Calu3 (cell line): ENCODE measurements around the gene FAM114A1. TPM values are rescaled to one million over a fixed set of nuclear protein-coding genes. Genes with fewer than 3 reads are reported as not detected.
"Not testable (repeated sequence)": the region's sequence is repeated elsewhere in the genome, so short reads cannot be mapped to it uniquely, and the experiment has no call there.

Source experiments
- BruUV-seq: library from RNA; stranded (reverse); fragments of 400-500 nt; replicated peaks from 2 replicates; lab custom pipeline; 2021; lab: Mats Ljungman, UMichigan
- CTCF ChIA-PET: fragments of 300-600 bp; sonication (Branson Sonifier 250); formaldehyde crosslinking; loops from one replicate; lab custom pipeline; 2022; ENCODE audit warnings: antibody characterized with exemption; lab: Charles Lee
- DNase-seq: peaks from one replicate; pipeline ENCODE4 v3.0.0; 2022
- H3K27ac Mint-ChIP-seq: one replicate; pipeline ENCODE4 v1.8.0; 2022; ENCODE audit warnings: mixed read lengths; ENCODE audit not compliant: unreplicated experiment
- H3K27me3 Mint-ChIP-seq: one replicate; pipeline ENCODE4 v1.8.0; 2022; ENCODE audit warnings: mixed read lengths; ENCODE audit not compliant: unreplicated experiment
- H3K36me3 Mint-ChIP-seq: one replicate; pipeline ENCODE4 v1.8.0; 2022; ENCODE audit warnings: mild to moderate bottlenecking, moderate library complexity, mixed read lengths; ENCODE audit not compliant: insufficient read depth, unreplicated experiment
- H3K4me1 Mint-ChIP-seq: one replicate; pipeline ENCODE4 v1.8.0; 2022; ENCODE audit warnings: mild to moderate bottlenecking, low read depth, mixed read lengths; ENCODE audit not compliant: unreplicated experiment
- H3K4me3 Mint-ChIP-seq: one replicate; pipeline ENCODE4 v1.8.0; 2022; ENCODE audit warnings: mild to moderate bottlenecking, low read depth, moderate library complexity, mixed read lengths; ENCODE audit not compliant: unreplicated experiment
- H3K9me3 Mint-ChIP-seq: one replicate; pipeline ENCODE4 v1.8.0; 2022; ENCODE audit warnings: low read depth, mixed read lengths; ENCODE audit not compliant: unreplicated experiment
- intact Hi-C: fragments of 100-400 bp; cut with micrococcal nuclease; formaldehyde crosslinking; loops from one replicate; pipeline ENCODE4 v1.10.0; 2022; ENCODE audit not compliant: unreplicated experiment
- total RNA-seq: library from RNA; stranded (reverse); gene quantifications from 2 replicates; pipeline ENCODE4 v1.2.3, GENCODE V29; 2022
- TF ChIP-seq, protein P1 (sequence below): fragments of 200-600 bp; IDR thresholded peaks from one replicate; pipeline ENCODE4 v1.8.0; 2022; ENCODE audit warnings: antibody characterized with exemption; ENCODE audit not compliant: unreplicated experiment

FAM114A1 gene
- total RNA-seq, 1 experiment from 2014 or later = 22.1 TPM

DNA sequence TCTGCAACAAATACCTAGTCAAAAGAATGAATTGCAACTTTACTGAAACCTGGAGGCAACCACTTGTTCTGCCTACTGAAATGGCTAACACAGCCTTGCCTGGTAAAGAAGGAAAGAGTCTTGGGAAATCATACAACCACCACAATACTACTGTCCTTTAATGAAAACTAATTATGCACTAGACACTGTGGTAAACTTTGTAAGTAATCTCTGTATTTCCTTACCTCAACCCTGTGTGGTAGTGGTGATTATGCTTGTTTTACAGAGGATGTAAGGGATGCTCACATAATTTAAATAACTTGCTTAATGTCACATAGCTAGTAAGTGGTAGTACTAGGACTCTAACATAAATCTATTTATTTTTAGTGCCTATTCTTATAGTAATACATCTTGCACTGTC is 119.9 kb downstream of the FAM114A1 start:
- Mint-ChIP-seq H3K4me1 (peaks cover 9% of the 10 kb centered on the region), H3K9me3 (no peaks in the 10 kb centered on the region), H3K27me3 (no peaks in the 10 kb centered on the region), H3K27ac (no peak overlapping the region), H3K4me3 (no peak overlapping the region), H3K36me3 (no peaks in the 10 kb centered on the region)
- no peak for DNase-seq
- intact Hi-C loops = no loop called here
- CTCF ChIA-PET = interaction anchor here (0.5 kb wide), 1 partner anchor 1715 kb away, joined by 3 read pairs; no protein-coding TSS in a partner anchor
- TF ChIP-seq, protein P1, sequence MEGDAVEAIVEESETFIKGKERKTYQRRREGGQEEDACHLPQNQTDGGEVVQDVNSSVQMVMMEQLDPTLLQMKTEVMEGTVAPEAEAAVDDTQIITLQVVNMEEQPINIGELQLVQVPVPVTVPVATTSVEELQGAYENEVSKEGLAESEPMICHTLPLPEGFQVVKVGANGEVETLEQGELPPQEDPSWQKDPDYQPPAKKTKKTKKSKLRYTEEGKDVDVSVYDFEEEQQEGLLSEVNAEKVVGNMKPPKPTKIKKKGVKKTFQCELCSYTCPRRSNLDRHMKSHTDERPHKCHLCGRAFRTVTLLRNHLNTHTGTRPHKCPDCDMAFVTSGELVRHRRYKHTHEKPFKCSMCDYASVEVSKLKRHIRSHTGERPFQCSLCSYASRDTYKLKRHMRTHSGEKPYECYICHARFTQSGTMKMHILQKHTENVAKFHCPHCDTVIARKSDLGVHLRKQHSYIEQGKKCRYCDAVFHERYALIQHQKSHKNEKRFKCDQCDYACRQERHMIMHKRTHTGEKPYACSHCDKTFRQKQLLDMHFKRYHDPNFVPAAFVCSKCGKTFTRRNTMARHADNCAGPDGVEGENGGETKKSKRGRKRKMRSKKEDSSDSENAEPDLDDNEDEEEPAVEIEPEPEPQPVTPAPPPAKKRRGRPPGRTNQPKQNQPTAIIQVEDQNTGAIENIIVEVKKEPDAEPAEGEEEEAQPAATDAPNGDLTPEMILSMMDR = no peak
- BruUV-seq = no TSS peak

DNA sequence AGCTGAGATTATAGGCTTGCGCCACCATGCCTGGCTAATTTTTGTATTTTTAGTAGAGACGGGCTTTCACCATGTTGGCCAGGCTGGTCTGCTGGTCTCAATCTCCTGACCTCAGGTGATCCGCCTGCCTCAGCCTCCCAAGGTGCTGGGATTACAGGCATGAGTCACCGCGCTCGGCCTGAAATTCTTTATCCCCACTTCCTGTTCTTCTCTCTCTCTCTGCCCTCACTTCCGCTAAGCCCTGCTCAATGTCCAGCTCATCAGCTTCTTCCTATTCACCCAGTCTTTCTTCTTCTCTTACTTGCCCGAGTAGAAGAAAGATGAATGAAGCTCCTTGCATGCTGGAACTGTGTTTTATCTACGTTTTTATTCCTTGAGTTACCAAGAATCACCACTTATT is 120.7 kb downstream of the FAM114A1 start:
- H3K4me3 Mint-ChIP-seq, DNase-seq, intact Hi-C loops, H3K4me1 Mint-ChIP-seq, H3K27ac Mint-ChIP-seq, H3K36me3 Mint-ChIP-seq, H3K9me3 Mint-ChIP-seq, H3K27me3 Mint-ChIP-seq, BruUV-seq: not testable (repeated sequence)
- CTCF ChIA-PET = interaction anchor here (1.3 kb wide), 1 partner anchor 147 kb away, joined by 3 read pairs; no protein-coding TSS in a partner anchor

DNA sequence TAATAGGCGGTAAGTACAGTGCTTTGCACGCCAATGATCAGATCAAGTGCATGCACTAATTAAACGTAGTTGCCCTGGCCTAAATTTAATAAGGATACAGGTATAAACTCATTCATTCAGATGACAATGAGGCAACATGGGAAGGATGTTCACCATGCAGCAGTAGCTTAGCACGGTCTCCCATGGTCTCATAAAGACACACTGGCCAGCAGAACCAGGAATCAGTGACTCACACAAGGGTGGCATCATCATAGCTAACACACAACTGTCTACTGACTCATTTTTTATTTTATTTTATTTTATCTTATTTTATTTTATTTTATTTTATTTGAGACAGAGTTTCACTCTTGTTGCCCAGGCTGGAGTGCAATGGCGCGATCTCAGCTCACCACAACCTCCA is 121.9 kb downstream of the FAM114A1 start:
- BruUV-seq = no TSS peak
- Mint-ChIP-seq H3K4me1 (peaks cover 9% of the 10 kb centered on the region), H3K4me3 (no peak overlapping the region), H3K36me3 (no peaks in the 10 kb centered on the region), H3K27ac (no peak overlapping the region), H3K27me3 (no peaks in the 10 kb centered on the region), H3K9me3 (no peaks in the 10 kb centered on the region)
- TF ChIP-seq, protein P1 = no peak
- DNase-seq = no peak
- CTCF ChIA-PET = interaction anchor here (0.6 to 1.3 kb wide), 2 partner anchors 146 to 153 kb away, joined by 3 read pairs; no protein-coding TSS in a partner anchor
- intact Hi-C loops = no loop called here

DNA sequence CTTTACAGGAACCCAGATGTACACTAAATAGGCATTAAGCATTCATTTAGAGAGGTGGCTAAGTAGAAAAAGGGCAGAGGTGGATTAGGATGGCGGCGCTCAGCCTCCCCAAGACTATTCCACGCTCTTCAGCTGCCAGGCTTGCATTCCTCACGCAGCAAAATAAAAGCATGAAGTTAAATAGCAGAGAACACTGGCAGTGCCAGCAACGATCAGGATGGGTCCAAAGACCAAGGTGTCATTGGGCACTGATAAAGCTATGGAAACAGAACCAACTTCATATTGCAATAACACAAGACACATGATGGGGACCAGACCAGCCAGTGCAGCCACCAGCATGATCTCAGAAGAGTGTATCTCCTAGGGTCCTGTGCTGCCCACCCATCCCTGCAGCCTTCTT is 122.6 kb downstream of the FAM114A1 start:
- Mint-ChIP-seq H3K4me1 (peaks cover 9% of the 10 kb centered on the region), H3K27ac (no peak overlapping the region), H3K36me3 (no peaks in the 10 kb centered on the region), H3K27me3 (no peaks in the 10 kb centered on the region), H3K9me3 (no peaks in the 10 kb centered on the region), H3K4me3 (no peak overlapping the region)
- no peak for DNase-seq
- TF ChIP-seq, protein P1 = no peak
- intact Hi-C loops = no loop called here
- CTCF ChIA-PET = no interaction called here
- BruUV-seq = no TSS peak

DNA sequence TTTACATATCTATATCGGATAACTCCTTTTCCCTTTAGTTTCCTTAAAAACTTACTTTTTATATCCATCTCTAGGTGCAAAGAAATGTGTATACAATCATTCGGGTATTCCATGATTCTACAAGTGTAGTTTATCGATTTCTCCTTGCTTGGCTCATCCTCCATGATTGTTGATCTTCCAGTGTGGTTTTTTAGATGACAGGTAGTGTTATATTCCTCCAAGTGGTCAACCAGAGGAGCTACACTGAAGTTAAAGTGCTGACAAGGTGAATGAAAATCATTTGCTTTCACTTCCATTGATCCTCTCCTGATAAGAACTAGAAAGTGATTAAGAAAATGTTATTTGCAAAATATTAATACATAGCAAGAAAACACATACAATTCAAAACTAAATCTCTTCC is 126.1 kb downstream of the FAM114A1 start:
- Mint-ChIP-seq H3K36me3 (no peaks in the 10 kb centered on the region), H3K27ac (no peak overlapping the region), H3K4me3 (no peak overlapping the region), H3K9me3 (no peaks in the 10 kb centered on the region), H3K27me3 (no peaks in the 10 kb centered on the region), H3K4me1 (peaks cover 2% of the 10 kb centered on the region)
- no TSS peak for BruUV-seq
- CTCF ChIA-PET = interaction anchor here (0.5 to 0.7 kb wide), 2 partner anchors 44 to 731 kb away, joined by 3 to 4 read pairs; no protein-coding TSS in a partner anchor
- no peak for DNase-seq
- TF ChIP-seq, protein P1 = no peak
- intact Hi-C loops = no loop called here
